ENCODE results near the gene LMO1.

Gene LMO1

GRCh38 chr11:8256271-8257002, 7.2 kb downstream of the LMO1 start:
- in situ Hi-C loops (cut with MboI; ENCODE audit: low sequenced_read_pairs, unreplicated experiment) = no loop called here
- no peak for DNase-seq (ENCODE audit: low spot score)
- no peak for TF ChIP-seq CTCF (IDR thresholded peaks at IDR 0.05; ENCODE audit: borderline replicate concordance, control extremely low read depth, extremely low read depth, insufficient read depth, missing control alignments)

- no peak for DNase-seq (ENCODE audit: low spot score)
- no peak for TF ChIP-seq CTCF (IDR thresholded peaks at IDR 0.05; ENCODE audit: borderline replicate concordance, control extremely low read depth, extremely low read depth, insufficient read depth, missing control alignments)
- in situ Hi-C loops (cut with MboI; ENCODE audit: low sequenced_read_pairs, unreplicated experiment) = no loop called here
Observed at GRCh38 chr11:8253566-8253965, 10.1 kb downstream of the LMO1 start.

GRCh38 chr11:8252946-8253345, 10.7 kb downstream of the LMO1 start:
- no peak for DNase-seq (ENCODE audit: low spot score)
- in situ Hi-C loops (cut with MboI; ENCODE audit: low sequenced_read_pairs, unreplicated experiment) = no loop called here
- TF ChIP-seq CTCF (IDR thresholded peaks at IDR 0.05; ENCODE audit: borderline replicate concordance, control extremely low read depth, extremely low read depth, insufficient read depth, missing control alignments) = no peak

GRCh38 chr11:8252388-8252787, 11.3 kb downstream of the LMO1 start:
- in situ Hi-C loops (cut with MboI; ENCODE audit: low sequenced_read_pairs, unreplicated experiment) = no loop called here
- no peak for DNase-seq (ENCODE audit: low spot score)
- no peak for TF ChIP-seq CTCF (IDR thresholded peaks at IDR 0.05; ENCODE audit: borderline replicate concordance, control extremely low read depth, extremely low read depth, insufficient read depth, missing control alignments)

- TF ChIP-seq CTCF (IDR thresholded peaks at IDR 0.05; ENCODE audit: borderline replicate concordance, control extremely low read depth, extremely low read depth, insufficient read depth, missing control alignments) = no peak
Observed at GRCh38 chr11:8251616-8252295, 11.9 kb downstream of the LMO1 start.

GRCh38 chr11:8250981-8251615, 12.6 kb downstream of the LMO1 start:
- DNase-seq (ENCODE audit: low spot score) = no peak
- TF ChIP-seq CTCF (IDR thresholded peaks at IDR 0.05; ENCODE audit: borderline replicate concordance, control extremely low read depth, extremely low read depth, insufficient read depth, missing control alignments) = no peak
- in situ Hi-C loops (cut with MboI; ENCODE audit: low sequenced_read_pairs, unreplicated experiment) = no loop called here

More at GRCh38 chr11:8251616-8252295, 11.9 kb downstream of the LMO1 start:
- in situ Hi-C loops (cut with MboI; ENCODE audit: low sequenced_read_pairs, unreplicated experiment) = no loop called here
- DNase-seq (ENCODE audit: low spot score) = no peak
